ENCODE results near the gene NR2F2. TPM values are rescaled to one million over a fixed set of nuclear protein-coding genes. Genes with fewer than 3 reads are reported as not detected.

Gene NR2F2
- total and polyA plus RNA-seq, 7 donors, result 12.6 to 47.9 (median 24.0) TPM

DNA sequence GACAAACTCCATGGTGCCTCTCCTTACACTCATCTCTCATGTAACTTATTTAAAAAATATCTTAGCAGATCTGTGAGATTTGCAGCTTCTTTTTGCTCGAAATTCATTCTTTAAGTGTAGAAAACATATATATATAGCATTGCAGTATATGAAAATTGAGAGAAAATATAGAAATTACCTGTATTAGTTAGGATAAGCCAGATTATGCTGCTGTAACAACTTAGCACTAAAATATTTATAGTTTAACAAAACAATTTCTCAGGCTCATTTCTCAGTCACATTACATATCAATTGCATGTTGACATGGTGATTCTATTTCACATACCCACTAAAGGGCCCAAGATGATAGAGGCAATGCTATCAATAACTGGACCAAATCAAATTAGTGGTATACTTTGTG lies 54.7 kb downstream of the NR2F2 start:
- WGBS, 2 donors, result 34 to 52% methylated on average over 1 of the region's 1 CpG

GRCh38 chr15:96388673-96389072 lies 58.2 kb downstream of the NR2F2 start:
- H3K36me3 ChIP-seq, result no peaks in the 10 kb centered on the region
- H3K4me1 ChIP-seq, result no peaks in the 10 kb centered on the region
- no peaks in the 10 kb centered on the region for H3K27me3 ChIP-seq
- H3K9me3 ChIP-seq, result no peaks in the 10 kb centered on the region
- no peak for DNase-seq
- 0 to 48% methylated on average over 1 of the region's 1 CpG for WGBS, 2 donors
- TF ChIP-seq POLR2A (IDR thresholded peaks at IDR 0.05) (no peak), POLR2AphosphoS5 (IDR thresholded peaks at IDR 0.05) (no peak), EP300 (IDR thresholded peaks at IDR 0.05) (no peak)
- TF ChIP-seq, protein P1, sequence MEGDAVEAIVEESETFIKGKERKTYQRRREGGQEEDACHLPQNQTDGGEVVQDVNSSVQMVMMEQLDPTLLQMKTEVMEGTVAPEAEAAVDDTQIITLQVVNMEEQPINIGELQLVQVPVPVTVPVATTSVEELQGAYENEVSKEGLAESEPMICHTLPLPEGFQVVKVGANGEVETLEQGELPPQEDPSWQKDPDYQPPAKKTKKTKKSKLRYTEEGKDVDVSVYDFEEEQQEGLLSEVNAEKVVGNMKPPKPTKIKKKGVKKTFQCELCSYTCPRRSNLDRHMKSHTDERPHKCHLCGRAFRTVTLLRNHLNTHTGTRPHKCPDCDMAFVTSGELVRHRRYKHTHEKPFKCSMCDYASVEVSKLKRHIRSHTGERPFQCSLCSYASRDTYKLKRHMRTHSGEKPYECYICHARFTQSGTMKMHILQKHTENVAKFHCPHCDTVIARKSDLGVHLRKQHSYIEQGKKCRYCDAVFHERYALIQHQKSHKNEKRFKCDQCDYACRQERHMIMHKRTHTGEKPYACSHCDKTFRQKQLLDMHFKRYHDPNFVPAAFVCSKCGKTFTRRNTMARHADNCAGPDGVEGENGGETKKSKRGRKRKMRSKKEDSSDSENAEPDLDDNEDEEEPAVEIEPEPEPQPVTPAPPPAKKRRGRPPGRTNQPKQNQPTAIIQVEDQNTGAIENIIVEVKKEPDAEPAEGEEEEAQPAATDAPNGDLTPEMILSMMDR (IDR thresholded peaks at IDR 0.05), result no peak
- intact Hi-C loops (cut with DNase I), result no loop called here
- H3K27ac ChIP-seq, result no peak overlapping the region
- H3K4me3 ChIP-seq, result no peak overlapping the region

More for the DNA sequence above, 54.7 kb downstream of the NR2F2 start:
- H3K27me3 ChIP-seq, result no peaks in the 10 kb centered on the region
- intact Hi-C loops (cut with DNase I), result no loop called here
- no peaks in the 10 kb centered on the region for H3K9me3 ChIP-seq
- no peaks in the 10 kb centered on the region for H3K36me3 ChIP-seq
- TF ChIP-seq POLR2AphosphoS5 (IDR thresholded peaks at IDR 0.05), result no peak
- TF ChIP-seq, protein P1 (IDR thresholded peaks at IDR 0.05), result no peak
- no peak for TF ChIP-seq POLR2A (IDR thresholded peaks at IDR 0.05)
- no peak for TF ChIP-seq EP300 (IDR thresholded peaks at IDR 0.05)
- no peaks in the 10 kb centered on the region for H3K4me1 ChIP-seq
- no peak for DNase-seq
- H3K4me3 ChIP-seq, result no peak overlapping the region
- no peak overlapping the region for H3K27ac ChIP-seq
